ENCODE data around the gene POP5.
"Not testable (repeated sequence)": the region's sequence is repeated elsewhere in the genome, so short reads cannot be mapped to it uniquely, and the experiment has no call there.

The POP5 gene

GRCh38 chr12:120618954-120619615 lies 37.9 kb upstream of the POP5 start:
- ATAC-seq = no peak
- TF ChIP-seq GLIS3 (CRISPR knock-in tag; IDR thresholded peaks at IDR 0.05) (no peak), TOX (CRISPR knock-in tag; IDR thresholded peaks at IDR 0.05; ENCODE audit: borderline replicate concordance) (no peak), ZFP3 (CRISPR knock-in tag; IDR thresholded peaks at IDR 0.05) (no peak), PATZ1 (CRISPR knock-in tag; IDR thresholded peaks at IDR 0.05; ENCODE audit: borderline replicate concordance) (no peak), TCF4 (CRISPR knock-in tag; IDR thresholded peaks at IDR 0.05; ENCODE audit: borderline replicate concordance) (no peak), RARB (CRISPR knock-in tag; IDR thresholded peaks at IDR 0.05) (no peak), BACH2 (CRISPR knock-in tag; IDR thresholded peaks at IDR 0.05; ENCODE audit: borderline replicate concordance) (no peak), ZNF70 (CRISPR knock-in tag; IDR thresholded peaks at IDR 0.05) (no peak), ZC3H10 (CRISPR knock-in tag; IDR thresholded peaks at IDR 0.05) (no peak)
- TF ChIP-seq, protein P1, sequence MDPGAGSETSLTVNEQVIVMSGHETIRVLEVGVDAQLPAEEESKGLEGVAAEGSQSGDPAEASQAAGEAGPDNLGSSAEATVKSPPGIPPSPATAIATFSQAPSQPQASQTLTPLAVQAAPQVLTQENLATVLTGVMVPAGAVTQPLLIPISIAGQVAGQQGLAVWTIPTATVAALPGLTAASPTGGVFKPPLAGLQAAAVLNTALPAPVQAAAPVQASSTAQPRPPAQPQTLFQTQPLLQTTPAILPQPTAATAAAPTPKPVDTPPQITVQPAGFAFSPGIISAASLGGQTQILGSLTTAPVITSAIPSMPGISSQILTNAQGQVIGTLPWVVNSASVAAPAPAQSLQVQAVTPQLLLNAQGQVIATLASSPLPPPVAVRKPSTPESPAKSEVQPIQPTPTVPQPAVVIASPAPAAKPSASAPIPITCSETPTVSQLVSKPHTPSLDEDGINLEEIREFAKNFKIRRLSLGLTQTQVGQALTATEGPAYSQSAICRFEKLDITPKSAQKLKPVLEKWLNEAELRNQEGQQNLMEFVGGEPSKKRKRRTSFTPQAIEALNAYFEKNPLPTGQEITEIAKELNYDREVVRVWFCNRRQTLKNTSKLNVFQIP (CRISPR knock-in tag; IDR thresholded peaks at IDR 0.05; ENCODE audit: borderline replicate concordance, low read depth) = no peak

GRCh38 chr12:120617767-120618166 lies 36.6 kb upstream of the POP5 start:
- ATAC-seq = not testable (repeated sequence)

- not testable (repeated sequence) for ATAC-seq
These were observed 36.0 kb upstream of the POP5 start for GRCh38 chr12:120617193-120617592.

DNA sequence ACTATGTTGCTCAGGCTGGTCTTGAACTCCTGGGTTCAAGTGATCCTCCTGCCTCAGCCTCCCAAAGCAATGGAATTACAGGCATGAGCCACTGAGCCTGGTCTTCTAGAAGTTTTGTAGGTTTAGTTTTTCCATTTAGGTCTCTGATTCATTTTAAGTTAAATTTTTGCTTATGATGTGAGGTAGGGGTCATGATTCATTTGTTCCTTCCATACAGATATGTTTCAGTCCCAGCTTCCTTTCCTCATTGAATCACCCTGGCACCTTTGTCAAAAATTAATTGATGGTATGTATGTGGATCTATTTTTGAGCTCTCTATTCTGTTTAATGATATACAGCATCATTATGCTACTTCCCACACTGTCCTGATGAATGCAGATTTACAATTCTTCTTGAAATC lies 33.6 kb upstream of the POP5 start:
- TF ChIP-seq ISL1 (CRISPR knock-in tag; IDR thresholded peaks at IDR 0.05) (no peak), TCF4 (CRISPR knock-in tag; IDR thresholded peaks at IDR 0.05; ENCODE audit: borderline replicate concordance) (no peak), TOX (CRISPR knock-in tag; IDR thresholded peaks at IDR 0.05; ENCODE audit: borderline replicate concordance) (no peak), PPARA (CRISPR knock-in tag; IDR thresholded peaks at IDR 0.05; ENCODE audit: borderline replicate concordance) (no peak), ESRRG (CRISPR knock-in tag; IDR thresholded peaks at IDR 0.05) (no peak), CSDC2 (CRISPR knock-in tag; IDR thresholded peaks at IDR 0.05) (no peak)
- ATAC-seq = no peak

GRCh38 chr12:120611534-120611933 lies 30.3 kb upstream of the POP5 start:
- not testable (repeated sequence) for ATAC-seq

GRCh38 chr12:120610560-120610959 lies 29.4 kb upstream of the POP5 start:
- TF ChIP-seq ZNF8 (CRISPR knock-in tag; IDR thresholded peaks at IDR 0.05) = no peak
- ATAC-seq = no peak

DNA sequence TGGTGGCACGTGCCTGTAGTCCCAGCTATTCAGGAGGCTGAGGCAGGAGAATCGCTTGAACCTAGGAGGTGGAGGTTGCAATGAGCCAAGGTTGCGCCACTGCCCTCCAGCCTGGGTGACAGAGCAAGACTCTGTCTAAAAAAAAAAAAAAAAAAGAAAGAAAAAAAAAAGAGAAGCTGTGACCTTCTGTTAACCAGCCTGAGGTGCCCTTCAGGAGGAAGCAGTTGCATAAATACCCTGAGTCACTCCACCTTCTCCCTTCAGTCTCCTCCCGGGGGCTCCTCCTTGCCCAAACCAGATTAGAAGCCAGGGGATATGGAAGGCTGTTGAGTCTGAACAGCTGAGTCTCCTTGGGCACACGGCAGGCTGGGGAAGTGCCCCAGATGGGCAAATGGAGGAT lies 21.2 kb upstream of the POP5 start:
- not testable (repeated sequence) for ATAC-seq

DNA sequence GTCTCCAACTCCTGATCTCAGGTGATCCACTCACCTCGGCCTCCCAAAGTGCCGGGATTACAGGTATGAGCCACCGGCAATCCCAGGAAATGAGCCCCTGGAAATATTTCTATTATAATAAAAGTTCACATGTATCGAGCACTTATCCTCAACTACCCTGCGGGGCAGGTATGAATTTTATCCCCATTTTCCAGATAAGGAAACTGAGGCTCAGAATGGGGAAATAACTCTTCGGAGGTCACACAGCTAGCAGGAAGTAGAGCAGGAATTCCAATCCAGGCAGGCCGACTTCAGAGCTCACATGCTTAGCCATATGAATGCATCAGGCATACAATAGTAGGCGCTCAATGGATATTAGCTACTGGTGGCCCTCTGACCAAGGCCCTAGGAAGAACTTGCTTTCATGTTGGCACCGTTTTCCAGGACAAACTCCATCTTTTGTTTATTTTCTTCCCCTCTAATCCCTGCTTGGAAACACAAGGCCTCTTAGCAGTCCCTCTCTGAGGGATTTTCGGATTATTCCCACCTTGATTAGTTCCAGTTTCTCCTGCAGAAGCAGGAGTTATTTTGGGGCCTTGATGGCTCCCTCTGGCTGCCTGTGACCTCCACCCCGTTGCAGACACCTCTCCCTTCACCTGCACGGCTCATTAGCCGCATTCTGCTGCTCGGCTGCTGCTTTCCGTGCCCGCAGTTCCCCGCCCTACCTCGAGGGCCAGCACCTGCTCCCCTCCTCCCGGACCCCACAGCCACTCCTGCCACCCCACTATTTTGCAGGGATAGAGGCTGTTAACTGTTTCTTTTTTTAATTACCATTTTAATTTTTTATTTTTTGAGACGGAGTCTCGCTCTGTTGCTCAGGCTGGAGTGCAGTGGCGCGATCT lies 18.7 kb upstream of the POP5 start:
- no peak for ATAC-seq
- TF ChIP-seq SNAI2 (CRISPR knock-in tag; IDR thresholded peaks at IDR 0.05) (no peak), CSDC2 (CRISPR knock-in tag; IDR thresholded peaks at IDR 0.05) (no peak), ZNF70 (CRISPR knock-in tag; IDR thresholded peaks at IDR 0.05) (no peak), ISL1 (CRISPR knock-in tag; IDR thresholded peaks at IDR 0.05) (no peak)
